Measurements from ENCODE around the gene FCN2.

Gene FCN2

GRCh38 chr9:134935701-134936345 lies 55.2 kb downstream of the FCN2 start:
- H3K4me3 ChIP-seq (replicated peaks; ENCODE audit: low read depth, low read length) = no peak overlapping the region
- DNase-seq (ENCODE audit: extremely low read depth, low read depth) = no peak
- TF ChIP-seq, protein P1, sequence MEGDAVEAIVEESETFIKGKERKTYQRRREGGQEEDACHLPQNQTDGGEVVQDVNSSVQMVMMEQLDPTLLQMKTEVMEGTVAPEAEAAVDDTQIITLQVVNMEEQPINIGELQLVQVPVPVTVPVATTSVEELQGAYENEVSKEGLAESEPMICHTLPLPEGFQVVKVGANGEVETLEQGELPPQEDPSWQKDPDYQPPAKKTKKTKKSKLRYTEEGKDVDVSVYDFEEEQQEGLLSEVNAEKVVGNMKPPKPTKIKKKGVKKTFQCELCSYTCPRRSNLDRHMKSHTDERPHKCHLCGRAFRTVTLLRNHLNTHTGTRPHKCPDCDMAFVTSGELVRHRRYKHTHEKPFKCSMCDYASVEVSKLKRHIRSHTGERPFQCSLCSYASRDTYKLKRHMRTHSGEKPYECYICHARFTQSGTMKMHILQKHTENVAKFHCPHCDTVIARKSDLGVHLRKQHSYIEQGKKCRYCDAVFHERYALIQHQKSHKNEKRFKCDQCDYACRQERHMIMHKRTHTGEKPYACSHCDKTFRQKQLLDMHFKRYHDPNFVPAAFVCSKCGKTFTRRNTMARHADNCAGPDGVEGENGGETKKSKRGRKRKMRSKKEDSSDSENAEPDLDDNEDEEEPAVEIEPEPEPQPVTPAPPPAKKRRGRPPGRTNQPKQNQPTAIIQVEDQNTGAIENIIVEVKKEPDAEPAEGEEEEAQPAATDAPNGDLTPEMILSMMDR (IDR thresholded peaks at IDR 0.05; ENCODE audit: low read depth, low read length, missing control alignments) = no peak

- TF ChIP-seq, protein P1 (IDR thresholded peaks at IDR 0.05; ENCODE audit: low read depth, low read length, missing control alignments) = no peak
- no peak overlapping the region for H3K4me3 ChIP-seq (replicated peaks; ENCODE audit: low read depth, low read length)
- DNase-seq (ENCODE audit: extremely low read depth, low read depth) = no peak
These were observed 55.9 kb downstream of the FCN2 start for GRCh38 chr9:134936346-134937163.
